Testis (tissue), 3 donors: Measurements from ENCODE around the gene SEC24B. TPM values are rescaled to one million over a fixed set of nuclear protein-coding genes. Genes with fewer than 3 reads are reported as not detected.

ENCODE experiments used
- DNase-seq: peaks from one replicate; pipeline ENCODE4 v3.0.0-alpha.2; 2019
- H3K27ac ChIP-seq, 2 donors: fragments of 200-600 bp; sonication (generic); one replicate each; pipeline ENCODE4 v1.5.1; 2019
- H3K27me3 ChIP-seq: fragments of 200-600 bp; sonication (generic); one replicate; pipeline ENCODE4 v1.5.1; 2019
- H3K36me3 ChIP-seq: fragments of 200-600 bp; sonication (generic); one replicate; pipeline ENCODE4 v1.5.1; 2017; ENCODE audit warnings: low read depth; ENCODE audit errors: missing control alignments
- H3K4me1 ChIP-seq: fragments of 200-600 bp; sonication (generic); one replicate; pipeline ENCODE4 v1.5.1; 2019
- H3K4me3 ChIP-seq, 2 donors: fragments of 200-600 bp; sonication (generic); one replicate each; pipeline ENCODE4 v1.5.1; 2017 to 2019
- H3K9me3 ChIP-seq: fragments of 200-600 bp; sonication (generic); one replicate; pipeline ENCODE4 v1.5.1; 2017
- CTCF ChIP-seq, 3 experiments: fragments of 450-650 bp in 2 of 3; fragments of 200-600 bp in 1 of 3; sonication (generic) in 1 of 3; IDR thresholded peaks; one replicate each; pipeline ENCODE4 v1.5.1; 2016 to 2019; ENCODE audit warnings: antibody characterized with exemption in 3 of 3, mild to moderate bottlenecking in 2 of 3, moderate library complexity in 1 of 3
- POLR2A ChIP-seq: fragments of 450-650 bp; IDR thresholded peaks from one replicate; pipeline ENCODE4 v1.6.1; 2017; ENCODE audit warnings: antibody characterized with exemption, mild to moderate bottlenecking, moderate library complexity
- WGBS, 2 donors: methylation state at CpG; one replicate each; pipeline ENCODE4 v1.1.5; 2018; 5-methylcytosine and 5-hydroxymethylcytosine counted together
- intact Hi-C: fragments of 100-400 bp; cut with DNase I; formaldehyde crosslinking; loops from one replicate; pipeline ENCODE4 v1.15.1; 2023; ENCODE audit warnings: low total_unique reads
- polyA plus RNA-seq: library from polyadenylated mRNA; stranded (reverse); fragments of 350-450 nt; fragmentation: Illumina TruSeq; extraction: RNeasy Lipid Tissue Mini Kit (QIAGEN cat#74804); gene quantifications from one replicate; pipeline ENCODE4 v1.2.3, GENCODE V29; 2014; ENCODE audit warnings: low read depth, low replicate concordance; ENCODE audit not compliant: insufficient read depth
- total RNA-seq, 2 donors: library from RNA; depleted of rRNA; stranded (reverse); fragments of >200 nt; gene quantifications; one replicate each; pipeline ENCODE4 v1.2.3, GENCODE V29; 2016

The SEC24B gene
- total and polyA plus RNA-seq, 3 donors from 2014 or later: 22.7 to 38.6 (median 36.0) TPM

GRCh38 chr4:109412776-109413175 lies 20.8 kb upstream of the SEC24B start:
- no peak overlapping the region for H3K27ac ChIP-seq
- H3K4me3 ChIP-seq: no peak overlapping the region
- no peaks in the 10 kb centered on the region for H3K4me1 ChIP-seq
- H3K36me3 ChIP-seq: no peaks in the 10 kb centered on the region
- TF ChIP-seq CTCF (IDR thresholded peaks at IDR 0.05): no peak
- TF ChIP-seq POLR2A: no peak
- intact Hi-C loops: no loop called here
- 0 to 75% methylated on average over 1 of the region's 1 CpG for WGBS, 2 donors
- no peaks in the 10 kb centered on the region for H3K9me3 ChIP-seq
- H3K27me3 ChIP-seq: no peaks in the 10 kb centered on the region
- no peak for DNase-seq

GRCh38 chr4:109414938-109415337 lies 18.7 kb upstream of the SEC24B start:
- no peaks in the 10 kb centered on the region for H3K9me3 ChIP-seq
- no peak for TF ChIP-seq POLR2A
- TF ChIP-seq CTCF (IDR thresholded peaks at IDR 0.05): no peak
- no peak for DNase-seq
- H3K4me3 ChIP-seq: no peak overlapping the region
- intact Hi-C loops: no loop called here
- H3K4me1 ChIP-seq: no peaks in the 10 kb centered on the region
- H3K36me3 ChIP-seq: no peaks in the 10 kb centered on the region
- 77 to 86% methylated on average over 1 of the region's 1 CpG for WGBS, 2 donors
- no peak overlapping the region for H3K27ac ChIP-seq
- no peaks in the 10 kb centered on the region for H3K27me3 ChIP-seq

- Histone ChIP-seq H3K4me1 (no peaks in the 10 kb centered on the region), H3K36me3 (no peaks in the 10 kb centered on the region), H3K9me3 (no peaks in the 10 kb centered on the region), H3K27me3 (no peaks in the 10 kb centered on the region), H3K4me3 (no peak overlapping the region), H3K27ac (no peak overlapping the region)
- DNase-seq: no peak
- intact Hi-C loops: no loop called here
- TF ChIP-seq POLR2A (no peak), CTCF (IDR thresholded peaks at IDR 0.05) (no peak)
- WGBS, 2 donors: 89 to 93% methylated on average over 1 of the region's 1 CpG
Measured at GRCh38 chr4:109418588-109418987, 15.0 kb upstream of the SEC24B start.

GRCh38 chr4:109419679-109420078 lies 13.9 kb upstream of the SEC24B start:
- no peak overlapping the region for H3K4me3 ChIP-seq
- H3K27ac ChIP-seq: no peak overlapping the region
- intact Hi-C loops: loop anchor here (10.0 kb wide), 2 partner anchors 405 to 555 kb away; partner anchors contain the start of gene RRH
- 76 to 82% methylated on average over 2 of the region's 2 CpGs for WGBS, 2 donors
- no peak for DNase-seq
- H3K4me1 ChIP-seq: no peaks in the 10 kb centered on the region
- H3K27me3 ChIP-seq: no peaks in the 10 kb centered on the region
- TF ChIP-seq POLR2A (no peak), CTCF (IDR thresholded peaks at IDR 0.05) (no peak)
- H3K9me3 ChIP-seq: no peaks in the 10 kb centered on the region
- no peaks in the 10 kb centered on the region for H3K36me3 ChIP-seq

GRCh38 chr4:109424093-109424841 lies 9.3 kb upstream of the SEC24B start:
- H3K36me3 ChIP-seq: no peaks in the 10 kb centered on the region
- TF ChIP-seq POLR2A: no peak
- no peak for TF ChIP-seq CTCF (IDR thresholded peaks at IDR 0.05)
- intact Hi-C loops: loop anchor here (10.0 kb wide), 2 partner anchors 401 to 551 kb away; partner anchors contain the start of gene RRH
- no peaks in the 10 kb centered on the region for H3K4me1 ChIP-seq
- no peaks in the 10 kb centered on the region for H3K27me3 ChIP-seq
- no peak overlapping the region for H3K4me3 ChIP-seq
- H3K9me3 ChIP-seq: no peaks in the 10 kb centered on the region
- 87 to 89% methylated on average over 19 of the region's 19 CpGs for WGBS, 2 donors
- DNase-seq: no peak
- no peak overlapping the region for H3K27ac ChIP-seq
